Endothelial cell of umbilical vein (primary cell): ENCODE results near the gene KLF17. TPM values are rescaled to one million over a fixed set of nuclear protein-coding genes. Genes with fewer than 3 reads are reported as not detected.

Source experiments
- Bru-seq: library from RNA; stranded (reverse); fragments of 400-500 nt; gene quantifications from one replicate; lab custom pipeline; 2021; lab: Mats Ljungman, UMichigan
- BruChase-seq, 2 experiments: library from RNA; stranded (reverse); fragments of 400-500 nt; gene quantifications; one replicate each; lab custom pipeline; 2021; lab: Mats Ljungman, UMichigan
- BruUV-seq: library from RNA; stranded (reverse); fragments of 400-500 nt; replicated peaks from 2 replicates; lab custom pipeline; 2021; lab: Mats Ljungman, UMichigan
- CTCF ChIA-PET: fragments of 300-600, 350-600 bp; sonication (Branson Sonifier 250); formaldehyde crosslinking; loops from one replicate; lab custom pipeline; 2021; ENCODE audit warnings: antibody characterized with exemption, inconsistent platforms; lab: Charles Lee
- POLR2A ChIA-PET: fragments of 300-600, 350-600 bp; sonication (Branson Sonifier 250); formaldehyde crosslinking; loops from one replicate; lab custom pipeline; 2021; ENCODE audit warnings: antibody characterized with exemption, inconsistent platforms; lab: Charles Lee
- DNase-seq: peaks from one replicate; pipeline ENCODE4 v3.0.0-alpha.2; 2011; ENCODE audit warnings: low read depth, low spot score
- FAIRE-seq: peaks from 2 replicates; lab custom pipeline; 2011; peaks lifted over from hg19 to GRCh38; lab: Jason Lieb, UNC
- H2AFZ ChIP-seq: 2 replicates; pipeline ENCODE4 v1.6.0; 2012; ENCODE audit warnings: low read depth, low read length, control low read depth, inconsistent platforms
- H3K27ac ChIP-seq: 2 replicates; pipeline ENCODE4 v1.5.1; 2011; ENCODE audit warnings: low read depth, mild to moderate bottlenecking, control low read depth, low read length, moderate library complexity; ENCODE audit not compliant: insufficient read depth
- H3K27me3 ChIP-seq, 2 experiments: 2 replicates each; pipeline versions ENCODE4 v1.6.0 to v1.6.1; 2011; ENCODE audit warnings: low read length in 2 of 2, mixed read lengths in 1 of 2; ENCODE audit not compliant: control insufficient read depth in 2 of 2, insufficient read depth in 2 of 2
- H3K36me3 ChIP-seq, 2 experiments: 2 replicates in 1 of 2; 3 replicates in 1 of 2; pipeline ENCODE4 v1.5.1; 2011; ENCODE audit warnings: low read length in 2 of 2, mild to moderate bottlenecking in 1 of 2, moderate library complexity in 1 of 2; ENCODE audit not compliant: control insufficient read depth in 2 of 2, insufficient read depth in 2 of 2; ENCODE audit errors: extremely low read depth in 1 of 2
- H3K4me1 ChIP-seq: 3 replicates; pipeline ENCODE4 v1.5.1; 2011; ENCODE audit warnings: mild to moderate bottlenecking, low read length; ENCODE audit not compliant: control insufficient read depth, insufficient read depth; ENCODE audit errors: extremely low read depth
- H3K4me2 ChIP-seq: 2 replicates; pipeline ENCODE4 v1.6.1; 2011; ENCODE audit warnings: low read length, control low read depth, mixed read lengths; ENCODE audit not compliant: insufficient read depth
- H3K4me3 ChIP-seq, 3 experiments: fragments of 200-600 bp in 1 of 3; sonication (generic), shearing (Covaris generic) in 1 of 3; replicated peaks in 1 of 3; 2 replicates each; pipeline ENCODE4 v1.5.1; 2011 to 2016; ENCODE audit warnings: control low read depth in 3 of 3, low read length in 3 of 3, mild to moderate bottlenecking in 2 of 3, inconsistent platforms in 1 of 3, low read depth in 1 of 3, moderate library complexity in 1 of 3; ENCODE audit not compliant: insufficient read depth in 1 of 3
- H3K79me2 ChIP-seq: 2 replicates; pipeline ENCODE4 v1.6.0; 2012; ENCODE audit warnings: low read length, inconsistent platforms; ENCODE audit not compliant: control insufficient read depth, insufficient read depth
- H3K9ac ChIP-seq: replicated peaks from 2 replicates; pipeline ENCODE3; 2011; ENCODE audit warnings: low read length, control low read depth; ENCODE audit not compliant: insufficient read depth; ENCODE audit errors: extremely low read depth
- H3K9me1 ChIP-seq: replicated peaks from 3 replicates; pipeline ENCODE4 v1.6.0; 2011; ENCODE audit warnings: mild to moderate bottlenecking, low read length; ENCODE audit not compliant: control insufficient read depth, insufficient read depth; ENCODE audit errors: extremely low read depth
- H3K9me3 ChIP-seq: replicated peaks from 2 replicates; pipeline ENCODE4 v1.5.1; 2012; ENCODE audit warnings: low read length, inconsistent platforms; ENCODE audit not compliant: control insufficient read depth, insufficient read depth
- H4K20me1 ChIP-seq: replicated peaks from 2 replicates; pipeline ENCODE3; 2011; ENCODE audit warnings: mild to moderate bottlenecking, low read length; ENCODE audit not compliant: control insufficient read depth, insufficient read depth; ENCODE audit errors: extremely low read depth
- EZH2 ChIP-seq: IDR thresholded peaks from 2 replicates; pipeline ENCODE4 v1.6.1; 2012; ENCODE audit warnings: borderline replicate concordance, low read depth, mild to moderate bottlenecking, moderate library complexity, low read length, inconsistent platforms; ENCODE audit not compliant: severe bottlenecking
- FOS ChIP-seq: IDR thresholded peaks from 2 replicates; pipeline ENCODE4 v1.6.1; 2011; ENCODE audit warnings: mild to moderate bottlenecking, low read length, moderate library complexity, borderline replicate concordance; ENCODE audit not compliant: insufficient read depth
- GATA2 ChIP-seq: IDR thresholded peaks from 2 replicates; pipeline ENCODE4 v1.7.0; 2011; ENCODE audit warnings: low read depth, mild to moderate bottlenecking, moderate library complexity, mixed read lengths, low read length; ENCODE audit not compliant: insufficient read length, insufficient read depth
- JUN ChIP-seq: IDR thresholded peaks from 2 replicates; pipeline ENCODE4 v1.6.1; 2011; ENCODE audit warnings: borderline replicate concordance, low read depth; ENCODE audit not compliant: insufficient read length, insufficient read depth
- MYC ChIP-seq: IDR thresholded peaks from one replicate; pipeline ENCODE4 v1.6.1; 2011; ENCODE audit warnings: mild to moderate bottlenecking, low read depth, low read length
- POLR2A ChIP-seq: IDR thresholded peaks from 2 replicates; pipeline ENCODE4 v1.6.1; 2012; ENCODE audit warnings: low read depth, mild to moderate bottlenecking, control low read depth, low read length
- POLR2AphosphoS5 ChIP-seq: IDR thresholded peaks from 2 replicates; pipeline ENCODE4 v1.6.1; 2012; ENCODE audit warnings: low read depth, mild to moderate bottlenecking, control low read depth, low read length, moderate library complexity; ENCODE audit not compliant: insufficient read depth
- dilution Hi-C: fragments of 300-500 bp; cut with MboI; formaldehyde crosslinking; loops from one replicate; pipeline ENCODE4 v1.15.0; 2019; ENCODE audit warnings: low sequenced_read_pairs; ENCODE audit not compliant: extremely low pct_ligation_motif_present
- intact Hi-C: fragments of 100-400 bp; cut with micrococcal nuclease; formaldehyde crosslinking; loops from one replicate; pipeline ENCODE4 v1.10.0; 2022
- long read RNA-seq: library from polyadenylated mRNA; stranded (forward); transcript quantifications from one replicate; pipeline ENCODE4 v2.0.0, GENCODE V29; 2021
- polyA minus RNA-seq, 3 experiments: library from RNA; depleted of rRNA, polyadenylated mRNA; stranded (reverse); fragments of >200 nt; gene quantifications; 1 replicate in 1 of 3; 2 replicates in 2 of 3; pipeline ENCODE4 v1.2.3, GENCODE V29; 2011
- polyA plus RNA-seq, 4 experiments: library from polyadenylated mRNA; depleted of rRNA in 3 of 4; stranded (reverse) in 3 of 4; unstranded in 1 of 4; fragments of >200 nt; gene quantifications; 2 replicates each; pipeline versions ENCODE4 v1.2.1 to v1.2.3, GENCODE V29; 2011 to 2012; ENCODE audit warnings: missing spikeins in 1 of 4
- total RNA-seq: library from RNA; stranded (reverse); gene quantifications from 2 replicates; pipeline ENCODE4 v1.2.3, GENCODE V29; 2021
- TF ChIP-seq, protein P1 (sequence below): IDR thresholded peaks from 2 replicates; pipeline ENCODE4 v1.6.1; 2011; ENCODE audit not compliant: insufficient read depth, insufficient read length
- TF ChIP-seq, protein P2 (sequence below), 2 donors: IDR thresholded peaks; 1 replicate in 1 of 2; 2 replicates in 1 of 2; pipeline ENCODE4 v1.5.1; 2011; ENCODE audit warnings: low read length in 2 of 2, mild to moderate bottlenecking in 2 of 2, moderate library complexity in 2 of 2, control low read depth in 1 of 2, inconsistent platforms in 1 of 2, low read depth in 1 of 2; ENCODE audit not compliant: insufficient read depth in 1 of 2; ENCODE audit errors: extremely low read depth in 1 of 2

The KLF17 gene, protein sequence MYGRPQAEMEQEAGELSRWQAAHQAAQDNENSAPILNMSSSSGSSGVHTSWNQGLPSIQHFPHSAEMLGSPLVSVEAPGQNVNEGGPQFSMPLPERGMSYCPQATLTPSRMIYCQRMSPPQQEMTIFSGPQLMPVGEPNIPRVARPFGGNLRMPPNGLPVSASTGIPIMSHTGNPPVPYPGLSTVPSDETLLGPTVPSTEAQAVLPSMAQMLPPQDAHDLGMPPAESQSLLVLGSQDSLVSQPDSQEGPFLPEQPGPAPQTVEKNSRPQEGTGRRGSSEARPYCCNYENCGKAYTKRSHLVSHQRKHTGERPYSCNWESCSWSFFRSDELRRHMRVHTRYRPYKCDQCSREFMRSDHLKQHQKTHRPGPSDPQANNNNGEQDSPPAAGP
- not detected in 2 replicates for total RNA-seq
- polyA plus RNA-seq, result not detected in 2 replicates
- not detected in 2 replicates for polyA plus RNA-seq (2011; cell fraction: cytosol; rRNA removed)
- not detected in 2 replicates for polyA plus RNA-seq (2011; cell fraction: nucleus; rRNA removed)
- not detected in 2 replicates for polyA plus RNA-seq (2012)
- not detected in 2 replicates for polyA minus RNA-seq
- 0.72 TPM for polyA minus RNA-seq (2011; cell fraction: cytosol; rRNA and poly(A)+ RNA removed)
- not detected in 2 replicates for polyA minus RNA-seq (2011; cell fraction: nucleus; rRNA and poly(A)+ RNA removed)
- Bru-seq, nascent RNA, result not detected
- not detected for BruChase-seq, experiment 1, labeled RNA remaining after a 6-hour chase
- BruChase-seq, experiment 2, labeled RNA remaining after a 2-hour chase, result percentile 6 among the genes with signal in this experiment
- long read RNA-seq, result 0 reads

DNA sequence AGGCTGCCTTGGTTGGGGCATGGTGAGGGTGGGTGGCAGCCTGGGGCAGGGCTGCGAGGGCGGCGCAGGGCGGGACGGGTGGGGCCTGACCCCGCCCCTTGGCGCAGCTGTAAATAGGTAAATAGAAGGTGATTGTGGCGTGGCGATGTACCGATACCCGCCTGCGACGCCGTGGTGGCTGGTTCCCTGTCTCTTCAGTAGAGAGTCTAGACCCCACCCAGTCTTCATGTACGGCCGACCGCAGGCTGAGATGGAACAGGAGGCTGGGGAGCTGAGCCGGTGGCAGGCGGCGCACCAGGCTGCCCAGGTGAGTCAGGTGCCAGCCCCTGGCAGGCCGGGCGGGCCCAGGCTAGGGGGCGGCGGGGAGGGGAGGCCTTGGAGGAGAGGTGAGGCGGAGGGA is at the start of gene KLF17:
Gene KLF17, plus strand, starts transcription at position 140 of the 400 bp plus-strand sequence. Its CDS starts 87 bp downstream, at position 227.
- H3K27ac ChIP-seq, result no peak within 1 kb of the TSS
- no peak within 1 kb of the TSS for H3K9ac ChIP-seq
- no peak within 1 kb of the TSS for H3K4me2 ChIP-seq
- H4K20me1 ChIP-seq, result no peaks in the 10 kb centered on the region
- H3K9me1 ChIP-seq, result no peaks in the 10 kb centered on the region
- no peaks in the 10 kb centered on the region for H3K79me2 ChIP-seq
- H3K27me3 ChIP-seq, result peaks cover 2 to 3% of the 10 kb centered on the region in 2 experiments
- H2AFZ ChIP-seq, result no peak within 1 kb of the TSS
- dilution Hi-C loops, result no loop called here
- no peaks in the 10 kb centered on the region for H3K36me3 ChIP-seq
- TF ChIP-seq POLR2AphosphoS5 (no peak), MYC (no peak), FOS (no peak), JUN (no peak), EZH2 (no peak), GATA2 (no peak), POLR2A (no peak)
- TF ChIP-seq, protein P1, sequence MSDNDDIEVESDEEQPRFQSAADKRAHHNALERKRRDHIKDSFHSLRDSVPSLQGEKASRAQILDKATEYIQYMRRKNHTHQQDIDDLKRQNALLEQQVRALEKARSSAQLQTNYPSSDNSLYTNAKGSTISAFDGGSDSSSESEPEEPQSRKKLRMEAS, result no peak
- TF ChIP-seq, protein P2, sequence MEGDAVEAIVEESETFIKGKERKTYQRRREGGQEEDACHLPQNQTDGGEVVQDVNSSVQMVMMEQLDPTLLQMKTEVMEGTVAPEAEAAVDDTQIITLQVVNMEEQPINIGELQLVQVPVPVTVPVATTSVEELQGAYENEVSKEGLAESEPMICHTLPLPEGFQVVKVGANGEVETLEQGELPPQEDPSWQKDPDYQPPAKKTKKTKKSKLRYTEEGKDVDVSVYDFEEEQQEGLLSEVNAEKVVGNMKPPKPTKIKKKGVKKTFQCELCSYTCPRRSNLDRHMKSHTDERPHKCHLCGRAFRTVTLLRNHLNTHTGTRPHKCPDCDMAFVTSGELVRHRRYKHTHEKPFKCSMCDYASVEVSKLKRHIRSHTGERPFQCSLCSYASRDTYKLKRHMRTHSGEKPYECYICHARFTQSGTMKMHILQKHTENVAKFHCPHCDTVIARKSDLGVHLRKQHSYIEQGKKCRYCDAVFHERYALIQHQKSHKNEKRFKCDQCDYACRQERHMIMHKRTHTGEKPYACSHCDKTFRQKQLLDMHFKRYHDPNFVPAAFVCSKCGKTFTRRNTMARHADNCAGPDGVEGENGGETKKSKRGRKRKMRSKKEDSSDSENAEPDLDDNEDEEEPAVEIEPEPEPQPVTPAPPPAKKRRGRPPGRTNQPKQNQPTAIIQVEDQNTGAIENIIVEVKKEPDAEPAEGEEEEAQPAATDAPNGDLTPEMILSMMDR (IDR thresholded peaks at IDR 0.05; ENCODE audit: extremely low read depth in 1 of 2, insufficient read depth in 1 of 2, low read depth in 1 of 2, low read length in 2 of 2), result no peak
- ChIA-PET CTCF (no interaction called here), POLR2A (interaction anchor here (0.7 kb wide), 1 partner anchor 40 kb away, joined by 3 read pairs; no protein-coding TSS in a partner anchor)
- no peaks in the 10 kb centered on the region for H3K4me1 ChIP-seq
- H3K4me3 ChIP-seq, result no peak within 1 kb of the TSS
- no peaks in the 10 kb centered on the region for H3K9me3 ChIP-seq
- DNase-seq, result no peak
- FAIRE-seq, result no peak
- no TSS peak for BruUV-seq
- intact Hi-C loops, result no loop called here
